Ascending aorta (tissue), 2 donors: ENCODE measurements around the gene KRTAP5-5. TPM values are rescaled to one million over a fixed set of nuclear protein-coding genes. Genes with fewer than 3 reads are reported as not detected.

Source experiments
- DNase-seq, 2 donors: peaks; one replicate each; pipeline ENCODE4 v3.0.0-alpha.2; 2019; ENCODE audit warnings: low spot score in 2 of 2
- H3K27ac ChIP-seq, 2 donors: fragments of 200-600 bp; sonication (generic); one replicate each; pipeline ENCODE4 v1.5.1; 2016 to 2017; ENCODE audit warnings: mild to moderate bottlenecking in 1 of 2
- H3K27me3 ChIP-seq: fragments of 200-600 bp; sonication (generic); one replicate; pipeline ENCODE4 v1.5.1; 2017
- H3K36me3 ChIP-seq, 2 donors: fragments of 200-600 bp; sonication (generic); one replicate each; pipeline ENCODE4 v1.5.1; 2016
- H3K4me1 ChIP-seq, 2 donors: fragments of 200-600 bp; sonication (generic); one replicate each; pipeline ENCODE4 v1.5.1; 2016 to 2017; ENCODE audit warnings: mild to moderate bottlenecking in 1 of 2
- H3K4me3 ChIP-seq, 2 donors: fragments of 200-600 bp; sonication (generic); one replicate each; pipeline ENCODE4 v1.5.1; 2016 to 2017; ENCODE audit warnings: mild to moderate bottlenecking in 1 of 2
- H3K9me3 ChIP-seq, 2 donors: fragments of 200-600 bp; sonication (generic); one replicate each; pipeline ENCODE4 v1.5.1; 2016
- intact Hi-C: fragments of 100-400 bp; cut with DNase I; formaldehyde crosslinking; loops from one replicate; pipeline ENCODE4 v1.15.1; 2023
- total RNA-seq: library from RNA; depleted of rRNA; stranded (reverse); fragments of >200 nt; gene quantifications from one replicate; pipeline ENCODE4 v1.1.0, GENCODE V29; 2016
- TF ChIP-seq, protein P1 (sequence below), 3 experiments: fragments of 200-600 bp in 2 of 3; fragments of 450-650 bp in 1 of 3; sonication (generic) in 2 of 3; IDR thresholded peaks; one replicate each; pipeline ENCODE4 v1.5.1; 2016 to 2019; ENCODE audit warnings: antibody characterized with exemption in 3 of 3, mild to moderate bottlenecking in 1 of 3, moderate library complexity in 1 of 3

KRTAP5-5 gene
- total RNA-seq, 1 donor from 2014 or later, result not detected

DNA sequence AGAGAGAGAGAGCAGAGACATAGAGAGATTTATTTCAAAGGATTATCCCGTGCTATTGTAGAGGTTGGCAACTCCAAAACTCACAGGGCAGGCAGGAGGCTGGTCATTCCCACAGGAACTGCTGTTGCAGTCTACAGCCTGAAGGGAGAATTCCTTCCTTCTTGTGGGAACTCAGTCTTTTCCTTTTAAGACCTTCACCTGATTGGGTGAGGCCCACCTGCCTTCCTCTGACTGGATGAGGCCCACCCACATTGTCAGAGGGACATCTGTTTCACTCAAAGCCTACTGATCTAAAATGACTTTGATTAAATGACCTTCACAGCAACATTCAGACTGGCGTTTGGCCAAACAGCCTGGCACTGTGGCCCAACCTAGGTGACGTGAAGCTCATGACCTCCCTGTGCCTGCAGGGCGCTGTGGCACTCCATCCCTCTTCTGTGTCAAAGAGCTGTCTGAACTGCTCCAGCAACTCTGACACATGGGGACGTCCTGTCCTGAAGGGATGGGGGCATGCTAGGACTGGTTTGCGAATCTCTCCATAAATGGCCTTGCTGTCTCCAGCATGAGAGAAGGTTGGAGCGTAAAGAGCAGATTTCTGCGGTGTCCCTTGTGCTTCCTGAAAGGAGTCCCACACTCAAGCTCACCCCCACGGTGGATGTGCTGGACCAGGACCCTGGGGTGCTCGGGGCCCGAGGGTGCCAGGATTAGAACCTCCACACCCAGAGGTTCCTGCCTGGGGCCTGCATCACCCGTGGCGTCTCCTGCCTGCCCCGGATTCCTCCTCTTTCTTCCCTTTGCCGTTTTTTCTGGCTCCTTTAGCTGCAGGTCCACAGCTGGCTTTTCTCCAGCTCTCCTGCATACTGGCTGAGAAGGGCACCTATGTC, 20.7 kb downstream of the KRTAP5-5 start:
- intact Hi-C loops, result no loop called here
- no peaks in the 10 kb centered on the region for H3K36me3 ChIP-seq
- TF ChIP-seq, protein P1, sequence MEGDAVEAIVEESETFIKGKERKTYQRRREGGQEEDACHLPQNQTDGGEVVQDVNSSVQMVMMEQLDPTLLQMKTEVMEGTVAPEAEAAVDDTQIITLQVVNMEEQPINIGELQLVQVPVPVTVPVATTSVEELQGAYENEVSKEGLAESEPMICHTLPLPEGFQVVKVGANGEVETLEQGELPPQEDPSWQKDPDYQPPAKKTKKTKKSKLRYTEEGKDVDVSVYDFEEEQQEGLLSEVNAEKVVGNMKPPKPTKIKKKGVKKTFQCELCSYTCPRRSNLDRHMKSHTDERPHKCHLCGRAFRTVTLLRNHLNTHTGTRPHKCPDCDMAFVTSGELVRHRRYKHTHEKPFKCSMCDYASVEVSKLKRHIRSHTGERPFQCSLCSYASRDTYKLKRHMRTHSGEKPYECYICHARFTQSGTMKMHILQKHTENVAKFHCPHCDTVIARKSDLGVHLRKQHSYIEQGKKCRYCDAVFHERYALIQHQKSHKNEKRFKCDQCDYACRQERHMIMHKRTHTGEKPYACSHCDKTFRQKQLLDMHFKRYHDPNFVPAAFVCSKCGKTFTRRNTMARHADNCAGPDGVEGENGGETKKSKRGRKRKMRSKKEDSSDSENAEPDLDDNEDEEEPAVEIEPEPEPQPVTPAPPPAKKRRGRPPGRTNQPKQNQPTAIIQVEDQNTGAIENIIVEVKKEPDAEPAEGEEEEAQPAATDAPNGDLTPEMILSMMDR (IDR thresholded peaks at IDR 0.05), result no peak
- no peak overlapping the region for H3K27ac ChIP-seq
- H3K4me1 ChIP-seq, result no peaks in the 10 kb centered on the region
- H3K4me3 ChIP-seq, result no peak overlapping the region
- DNase-seq, result peak in 1 of 2 donors; percentile 40
- no peaks in the 10 kb centered on the region for H3K9me3 ChIP-seq
- H3K27me3 ChIP-seq, result no peaks in the 10 kb centered on the region

- no peak overlapping the region for H3K27ac ChIP-seq
- H3K4me1 ChIP-seq, result no peaks in the 10 kb centered on the region
- DNase-seq, result no peak
- H3K27me3 ChIP-seq, result no peaks in the 10 kb centered on the region
- intact Hi-C loops, result no loop called here
- TF ChIP-seq, protein P1 (IDR thresholded peaks at IDR 0.05), result no peak
- no peak overlapping the region for H3K4me3 ChIP-seq
- H3K36me3 ChIP-seq, result no peaks in the 10 kb centered on the region
- no peaks in the 10 kb centered on the region for H3K9me3 ChIP-seq
These were observed 21.3 kb downstream of the KRTAP5-5 start for GRCh38 chr11:1650918-1651262.

DNA sequence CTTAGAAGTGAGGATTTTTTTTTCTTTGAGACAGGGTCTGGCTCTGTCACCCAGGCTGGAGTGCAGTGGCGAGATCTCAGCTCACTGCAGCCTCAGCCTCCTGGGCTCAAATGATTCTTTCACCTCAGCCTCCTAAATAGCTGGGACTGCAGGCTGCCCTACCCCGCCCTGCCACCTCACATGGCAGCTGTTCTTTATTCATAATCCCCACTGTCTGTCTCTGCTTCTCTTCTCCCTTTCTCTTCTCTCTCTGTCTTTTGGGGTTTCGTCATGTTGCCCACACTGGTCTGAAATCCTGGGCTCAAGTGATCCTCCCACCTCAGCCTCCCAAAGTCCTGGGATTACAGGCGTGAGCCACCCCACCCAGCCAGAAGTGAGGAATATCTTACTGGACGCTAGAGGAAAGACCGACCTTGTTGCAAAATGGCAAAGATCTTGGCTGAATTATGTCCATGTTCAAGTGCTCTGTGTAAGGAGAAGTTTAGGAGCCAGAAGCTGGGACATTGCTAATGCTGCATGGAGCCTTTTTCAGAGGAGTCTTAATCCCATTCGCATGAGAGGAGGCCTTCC, 21.9 kb downstream of the KRTAP5-5 start:
- Histone ChIP-seq H3K36me3 (no peaks in the 10 kb centered on the region), H3K27me3 (no peaks in the 10 kb centered on the region), H3K9me3 (no peaks in the 10 kb centered on the region), H3K4me3 (no peak overlapping the region), H3K27ac (no peak overlapping the region), H3K4me1 (no peaks in the 10 kb centered on the region)
- intact Hi-C loops, result no loop called here
- peak in 1 of 2 donors; percentile 8 for DNase-seq
- TF ChIP-seq, protein P1 (IDR thresholded peaks at IDR 0.05), result no peak

GRCh38 chr11:1652026-1652425, 22.5 kb downstream of the KRTAP5-5 start:
- no peak for DNase-seq
- Histone ChIP-seq H3K27ac (no peak overlapping the region), H3K36me3 (no peaks in the 10 kb centered on the region), H3K9me3 (no peaks in the 10 kb centered on the region), H3K4me3 (no peak overlapping the region), H3K4me1 (no peaks in the 10 kb centered on the region), H3K27me3 (no peaks in the 10 kb centered on the region)
- TF ChIP-seq, protein P1 (IDR thresholded peaks at IDR 0.05), result no peak
- intact Hi-C loops, result loop anchor here (1.0 kb wide), 2 partner anchors 180 to 500 kb away; no protein-coding TSS in a partner anchor

GRCh38 chr11:1652442-1652770, 22.8 kb downstream of the KRTAP5-5 start:
- Histone ChIP-seq H3K9me3 (no peaks in the 10 kb centered on the region), H3K36me3 (no peaks in the 10 kb centered on the region), H3K4me3 (no peak overlapping the region), H3K27me3 (no peaks in the 10 kb centered on the region), H3K4me1 (no peaks in the 10 kb centered on the region), H3K27ac (no peak overlapping the region)
- TF ChIP-seq, protein P1 (IDR thresholded peaks at IDR 0.05), result no peak
- intact Hi-C loops, result loop anchor here (1.0 kb wide), 2 partner anchors 180 to 500 kb away; no protein-coding TSS in a partner anchor
- no peak for DNase-seq
